GM13976 (cell line): ENCODE results near the gene OR1Q1.

ENCODE experiments used
- DNase-seq: peaks from one replicate; pipeline ENCODE4 v3.0.0; 2012; ENCODE audit warnings: low spot score
- in situ Hi-C: fragments of 300-500 bp; cut with MboI; formaldehyde crosslinking; loops from one replicate; pipeline ENCODE4 v1.12.0; 2022; ENCODE audit warnings: low sequenced_read_pairs, mixed read lengths, inconsistent platforms; ENCODE audit not compliant: unreplicated experiment
- TF ChIP-seq, protein P1 (sequence below): IDR thresholded peaks from 2 replicates; pipeline ENCODE4 v1.5.1; 2012; ENCODE audit warnings: borderline replicate concordance, mild to moderate bottlenecking; ENCODE audit not compliant: insufficient read depth; ENCODE audit errors: extremely low read depth, missing control alignments, control extremely low read depth

Gene OR1Q1

GRCh38 chr9:122606587-122606986 is 8.0 kb upstream of the OR1Q1 start:
- TF ChIP-seq, protein P1, sequence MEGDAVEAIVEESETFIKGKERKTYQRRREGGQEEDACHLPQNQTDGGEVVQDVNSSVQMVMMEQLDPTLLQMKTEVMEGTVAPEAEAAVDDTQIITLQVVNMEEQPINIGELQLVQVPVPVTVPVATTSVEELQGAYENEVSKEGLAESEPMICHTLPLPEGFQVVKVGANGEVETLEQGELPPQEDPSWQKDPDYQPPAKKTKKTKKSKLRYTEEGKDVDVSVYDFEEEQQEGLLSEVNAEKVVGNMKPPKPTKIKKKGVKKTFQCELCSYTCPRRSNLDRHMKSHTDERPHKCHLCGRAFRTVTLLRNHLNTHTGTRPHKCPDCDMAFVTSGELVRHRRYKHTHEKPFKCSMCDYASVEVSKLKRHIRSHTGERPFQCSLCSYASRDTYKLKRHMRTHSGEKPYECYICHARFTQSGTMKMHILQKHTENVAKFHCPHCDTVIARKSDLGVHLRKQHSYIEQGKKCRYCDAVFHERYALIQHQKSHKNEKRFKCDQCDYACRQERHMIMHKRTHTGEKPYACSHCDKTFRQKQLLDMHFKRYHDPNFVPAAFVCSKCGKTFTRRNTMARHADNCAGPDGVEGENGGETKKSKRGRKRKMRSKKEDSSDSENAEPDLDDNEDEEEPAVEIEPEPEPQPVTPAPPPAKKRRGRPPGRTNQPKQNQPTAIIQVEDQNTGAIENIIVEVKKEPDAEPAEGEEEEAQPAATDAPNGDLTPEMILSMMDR: no peak
- DNase-seq: no peak
- in situ Hi-C loops: no loop called here

DNA sequence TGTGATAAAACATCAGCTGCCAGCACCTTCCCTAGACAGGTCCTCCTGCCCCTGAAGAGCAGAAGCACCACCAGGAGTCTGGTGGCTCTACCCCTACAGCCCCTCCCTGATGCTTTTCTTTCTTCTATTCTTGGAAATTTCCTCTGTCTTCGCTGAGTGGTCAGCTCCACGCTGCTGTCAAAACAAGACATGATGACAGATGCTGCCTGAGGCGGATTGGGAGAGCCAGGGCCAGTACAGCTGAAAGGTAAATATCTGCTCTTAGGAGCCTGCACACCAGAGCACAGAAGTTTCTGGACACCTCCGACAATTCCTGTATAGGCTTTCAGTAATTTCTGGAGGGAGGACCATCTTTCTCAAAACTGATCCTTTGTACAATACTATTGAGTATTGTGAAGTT is 4.7 kb upstream of the OR1Q1 start:
- TF ChIP-seq, protein P1: no peak
- no peak for DNase-seq
- in situ Hi-C loops: no loop called here

GRCh38 chr9:122619996-122620395 is 5.5 kb downstream of the OR1Q1 start:
- in situ Hi-C loops: no loop called here

GRCh38 chr9:122642226-122642625 is 27.7 kb downstream of the OR1Q1 start:
- DNase-seq: no peak
- in situ Hi-C loops: no loop called here

More at GRCh38 chr9:122619996-122620395, 5.5 kb downstream of the OR1Q1 start:
- TF ChIP-seq, protein P1: no peak
- no peak for DNase-seq

DNA sequence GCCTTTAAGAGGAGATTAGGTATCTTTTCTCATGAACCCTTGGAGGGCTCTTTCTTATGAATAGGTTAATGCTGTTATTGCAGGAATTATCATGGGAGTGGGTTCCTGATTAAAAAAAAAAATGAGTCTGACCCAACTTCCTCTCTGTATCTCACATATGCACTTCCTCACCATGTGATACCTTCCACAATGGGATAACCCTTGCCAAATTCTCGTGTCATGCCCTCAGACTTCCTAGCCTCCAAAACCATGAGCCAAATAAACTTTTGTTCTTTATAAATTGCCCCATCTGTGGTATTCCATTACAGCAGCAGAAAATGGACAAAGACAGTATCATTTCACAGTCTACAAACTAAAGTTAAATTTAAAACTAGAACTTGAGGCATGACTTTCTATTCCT is 41.8 kb downstream of the OR1Q1 start:
- in situ Hi-C loops: no loop called here
- DNase-seq: no peak
- TF ChIP-seq, protein P1: no peak

More at GRCh38 chr9:122642226-122642625, 27.7 kb downstream of the OR1Q1 start:
- TF ChIP-seq, protein P1: no peak

- TF ChIP-seq, protein P1: no peak
- no peak for DNase-seq
- in situ Hi-C loops: no loop called here
Observed at GRCh38 chr9:122657527-122657926, 43.0 kb downstream of the OR1Q1 start, which contains the start of gene OR1B1. TSS of gene OR1B1 (minus strand) at chr9:122657627.

- TF ChIP-seq, protein P1: no peak
- DNase-seq: no peak
- in situ Hi-C loops: no loop called here
Observed at GRCh38 chr9:122661416-122661815, 46.9 kb downstream of the OR1Q1 start, which contains the start of gene OR1L1. TSS of gene OR1L1 (plus strand) at chr9:122661716. CDS start at chr9:122661716, 0 bp downstream.
